ENCODE results near the gene BOLL.
A peak's percentile ranks its signal among the peaks of the same experiment; 100 is the strongest.
"Not testable (repeated sequence)": the region's sequence is repeated elsewhere in the genome, so short reads cannot be mapped to it uniquely, and the experiment has no call there.

BOLL gene

GRCh38 chr2:197705912-197706838 lies 78.9 kb downstream of the BOLL start:
- DNase-seq (ENCODE audit: low read depth, low spot score), result no peak

GRCh38 chr2:197705121-197705911 lies 79.8 kb downstream of the BOLL start, which contains the start of gene MARS2:
Gene MARS2, plus strand, starts transcription at chr2:197705369. Its CDS starts 37 bp downstream, at chr2:197705406.
- peak; percentile 72 for DNase-seq (ENCODE audit: low read depth, low spot score)

- DNase-seq (ENCODE audit: low read depth, low spot score), result no peak
Observed at GRCh38 chr2:197704434-197705120, 80.5 kb downstream of the BOLL start.

- DNase-seq (ENCODE audit: low read depth, low spot score), result no peak
Observed at GRCh38 chr2:197700960-197701359, 84.2 kb downstream of the BOLL start.

GRCh38 chr2:197699724-197700123 lies 85.4 kb downstream of the BOLL start:
- not testable (repeated sequence) for DNase-seq (ENCODE audit: low read depth, low spot score)

GRCh38 chr2:197696571-197696970 lies 88.5 kb downstream of the BOLL start:
- not testable (repeated sequence) for DNase-seq (ENCODE audit: low read depth, low spot score)

- DNase-seq (ENCODE audit: low read depth, low spot score), result not testable (repeated sequence)
Observed at GRCh38 chr2:197695971-197696370, 89.1 kb downstream of the BOLL start.

- not testable (repeated sequence) for DNase-seq (ENCODE audit: low read depth, low spot score)
Observed at GRCh38 chr2:197695206-197695605, 89.9 kb downstream of the BOLL start.

GRCh38 chr2:197677483-197677882 lies 107.6 kb downstream of the BOLL start:
- no peak for DNase-seq (ENCODE audit: low read depth, low spot score)

GRCh38 chr2:197677056-197677455 lies 108.1 kb downstream of the BOLL start:
- DNase-seq (ENCODE audit: low read depth, low spot score), result no peak

Data from smooth muscle cell of the brain vasculature (primary cell).